T-helper 1 cell treated with Interleukin-12 subunit alpha and Interleukin-12 subunit beta and Interleukin-4 antibody, amounts not matched to agents 30 μg/mL and 1 μg/mL, for 36 hours (primary cell): Measurements from ENCODE around the gene DNAI2.

Experiments
- H3K27ac Mint-ChIP-seq: one replicate; pipeline ENCODE4 v1.8.0; 2021; ENCODE audit warnings: mild to moderate bottlenecking, mixed read lengths
- H3K27me3 Mint-ChIP-seq: one replicate; pipeline ENCODE4 v1.8.0; 2021; ENCODE audit warnings: low read depth, mixed read lengths
- H3K36me3 Mint-ChIP-seq: one replicate; pipeline ENCODE4 v1.8.0; 2021; ENCODE audit warnings: low read depth, mixed read lengths
- H3K4me1 Mint-ChIP-seq: one replicate; pipeline ENCODE4 v1.8.0; 2021; ENCODE audit warnings: low read depth, mixed read lengths
- H3K4me3 Mint-ChIP-seq: one replicate; pipeline ENCODE4 v1.8.0; 2021; ENCODE audit warnings: mild to moderate bottlenecking, moderate library complexity, mixed read lengths
- H3K9me3 Mint-ChIP-seq: one replicate; pipeline ENCODE4 v1.8.0; 2021; ENCODE audit warnings: mixed read lengths

Gene DNAI2

GRCh38 chr17:74239172-74239571 lies 34.9 kb upstream of the DNAI2 start:
- no peaks in the 10 kb centered on the region for H3K27me3 Mint-ChIP-seq
- peaks cover 2% of the 10 kb centered on the region for H3K4me1 Mint-ChIP-seq
- no peak overlapping the region for H3K27ac Mint-ChIP-seq
- H3K9me3 Mint-ChIP-seq = no peaks in the 10 kb centered on the region
- no peaks in the 10 kb centered on the region for H3K36me3 Mint-ChIP-seq
- no peak overlapping the region for H3K4me3 Mint-ChIP-seq

GRCh38 chr17:74240618-74241205 lies 33.3 kb upstream of the DNAI2 start:
- H3K36me3 Mint-ChIP-seq = no peaks in the 10 kb centered on the region
- H3K27me3 Mint-ChIP-seq = no peaks in the 10 kb centered on the region
- H3K4me3 Mint-ChIP-seq = no peak overlapping the region
- H3K4me1 Mint-ChIP-seq = no peaks in the 10 kb centered on the region
- no peak overlapping the region for H3K27ac Mint-ChIP-seq
- no peaks in the 10 kb centered on the region for H3K9me3 Mint-ChIP-seq

GRCh38 chr17:74241431-74241830 lies 32.6 kb upstream of the DNAI2 start:
- H3K36me3 Mint-ChIP-seq = peaks cover 1% of the 10 kb centered on the region
- no peak overlapping the region for H3K27ac Mint-ChIP-seq
- H3K9me3 Mint-ChIP-seq = no peaks in the 10 kb centered on the region
- no peak overlapping the region for H3K4me3 Mint-ChIP-seq
- H3K4me1 Mint-ChIP-seq = peaks cover 2% of the 10 kb centered on the region
- H3K27me3 Mint-ChIP-seq = no peaks in the 10 kb centered on the region

GRCh38 chr17:74241847-74242246 lies 32.2 kb upstream of the DNAI2 start:
- peaks cover 2% of the 10 kb centered on the region for H3K4me1 Mint-ChIP-seq
- H3K9me3 Mint-ChIP-seq = no peaks in the 10 kb centered on the region
- no peak overlapping the region for H3K4me3 Mint-ChIP-seq
- H3K27me3 Mint-ChIP-seq = no peaks in the 10 kb centered on the region
- H3K36me3 Mint-ChIP-seq = peaks cover 3% of the 10 kb centered on the region
- H3K27ac Mint-ChIP-seq = no peak overlapping the region

GRCh38 chr17:74243013-74243755 lies 30.9 kb upstream of the DNAI2 start:
- Mint-ChIP-seq H3K27me3 (no peaks in the 10 kb centered on the region), H3K27ac (no peak overlapping the region), H3K4me1 (peaks cover 2% of the 10 kb centered on the region), H3K4me3 (no peak overlapping the region), H3K36me3 (peaks cover 3% of the 10 kb centered on the region), H3K9me3 (no peaks in the 10 kb centered on the region)

GRCh38 chr17:74244128-74244527 lies 29.9 kb upstream of the DNAI2 start:
- Mint-ChIP-seq H3K27me3 (no peaks in the 10 kb centered on the region), H3K9me3 (no peaks in the 10 kb centered on the region), H3K4me1 (peaks cover 2% of the 10 kb centered on the region), H3K4me3 (no peak overlapping the region), H3K36me3 (peaks cover 3% of the 10 kb centered on the region), H3K27ac (no peak overlapping the region)

- H3K27ac Mint-ChIP-seq = no peak overlapping the region
- H3K36me3 Mint-ChIP-seq = peaks cover 3% of the 10 kb centered on the region
These were observed 29.5 kb upstream of the DNAI2 start for GRCh38 chr17:74244548-74244947.

GRCh38 chr17:74245145-74245831 lies 28.7 kb upstream of the DNAI2 start:
- Mint-ChIP-seq H3K27ac (no peak overlapping the region), H3K4me1 (peaks cover 2% of the 10 kb centered on the region), H3K4me3 (no peak overlapping the region), H3K9me3 (no peaks in the 10 kb centered on the region), H3K36me3 (peaks cover 3% of the 10 kb centered on the region), H3K27me3 (no peaks in the 10 kb centered on the region)

More at GRCh38 chr17:74244548-74244947, 29.5 kb upstream of the DNAI2 start:
- Mint-ChIP-seq H3K4me1 (peaks cover 2% of the 10 kb centered on the region), H3K27me3 (no peaks in the 10 kb centered on the region), H3K9me3 (no peaks in the 10 kb centered on the region), H3K4me3 (no peak overlapping the region)

- no peaks in the 10 kb centered on the region for H3K9me3 Mint-ChIP-seq
- H3K27ac Mint-ChIP-seq = no peak overlapping the region
- no peak overlapping the region for H3K4me3 Mint-ChIP-seq
- H3K4me1 Mint-ChIP-seq = peaks cover 2% of the 10 kb centered on the region
- H3K27me3 Mint-ChIP-seq = no peaks in the 10 kb centered on the region
- H3K36me3 Mint-ChIP-seq = peaks cover 3% of the 10 kb centered on the region
These were observed 28.2 kb upstream of the DNAI2 start for GRCh38 chr17:74245871-74246270.

GRCh38 chr17:74249590-74250270 lies 24.3 kb upstream of the DNAI2 start:
- no peak overlapping the region for H3K4me3 Mint-ChIP-seq
- H3K4me1 Mint-ChIP-seq = peaks cover 2% of the 10 kb centered on the region
- no peaks in the 10 kb centered on the region for H3K9me3 Mint-ChIP-seq
- H3K36me3 Mint-ChIP-seq = peaks cover 3% of the 10 kb centered on the region
- no peaks in the 10 kb centered on the region for H3K27me3 Mint-ChIP-seq
- no peak overlapping the region for H3K27ac Mint-ChIP-seq

GRCh38 chr17:74250324-74250995 lies 23.6 kb upstream of the DNAI2 start:
- no peaks in the 10 kb centered on the region for H3K27me3 Mint-ChIP-seq
- H3K36me3 Mint-ChIP-seq = peaks cover 3% of the 10 kb centered on the region
- H3K4me1 Mint-ChIP-seq = peaks cover 2% of the 10 kb centered on the region
- no peak overlapping the region for H3K27ac Mint-ChIP-seq
- no peak overlapping the region for H3K4me3 Mint-ChIP-seq
- no peaks in the 10 kb centered on the region for H3K9me3 Mint-ChIP-seq

GRCh38 chr17:74251051-74251450 lies 23.0 kb upstream of the DNAI2 start:
- Mint-ChIP-seq H3K4me3 (no peak overlapping the region), H3K36me3 (peaks cover 2% of the 10 kb centered on the region), H3K4me1 (no peaks in the 10 kb centered on the region), H3K9me3 (no peaks in the 10 kb centered on the region), H3K27me3 (no peaks in the 10 kb centered on the region), H3K27ac (no peak overlapping the region)

- no peaks in the 10 kb centered on the region for H3K27me3 Mint-ChIP-seq
- no peaks in the 10 kb centered on the region for H3K9me3 Mint-ChIP-seq
- H3K27ac Mint-ChIP-seq = no peak overlapping the region
- H3K36me3 Mint-ChIP-seq = peaks cover under 1% of the 10 kb centered on the region
- H3K4me3 Mint-ChIP-seq = no peak overlapping the region
- H3K4me1 Mint-ChIP-seq = no peaks in the 10 kb centered on the region
These were observed 22.5 kb upstream of the DNAI2 start for GRCh38 chr17:74251569-74251968.

GRCh38 chr17:74252211-74252610 lies 21.8 kb upstream of the DNAI2 start:
- Mint-ChIP-seq H3K27ac (no peak overlapping the region), H3K4me3 (no peak overlapping the region), H3K9me3 (no peaks in the 10 kb centered on the region), H3K36me3 (no peaks in the 10 kb centered on the region), H3K4me1 (no peaks in the 10 kb centered on the region), H3K27me3 (no peaks in the 10 kb centered on the region)
